Activated CD4-positive, alpha-beta T cell treated with anti-CD3 and anti-CD28 coated beads for 36 hours (primary cell): ENCODE data around the gene SEMA7A. TPM values are rescaled to one million over a fixed set of nuclear protein-coding genes. Genes with fewer than 3 reads are reported as not detected.

Source experiments
- ATAC-seq: fragments of 200-7000 bp; cut with Tn5 transposase; one replicate; pipeline ENCODE4 v1.10.0; 2021; ENCODE audit warnings: mild to moderate bottlenecking, moderate library complexity
- CTCF ChIA-PET: fragments of 350-600 bp; sonication (Branson Sonifier 250); formaldehyde crosslinking; loops from one replicate; lab custom pipeline; 2021; ENCODE audit warnings: antibody characterized with exemption; lab: Charles Lee
- POLR2A ChIA-PET: fragments of 350-600 bp; sonication (Branson Sonifier 250); formaldehyde crosslinking; loops from one replicate; lab custom pipeline; 2021; ENCODE audit warnings: antibody characterized with exemption, inconsistent platforms; lab: Charles Lee
- DNase-seq: peaks from one replicate; pipeline ENCODE4 v3.0.0-alpha.2; 2020
- H3K27ac Mint-ChIP-seq: one replicate; pipeline ENCODE4 v1.8.0; 2021; ENCODE audit warnings: mixed read lengths
- H3K27me3 Mint-ChIP-seq: one replicate; pipeline ENCODE4 v1.8.0; 2021; ENCODE audit warnings: mixed read lengths
- H3K36me3 Mint-ChIP-seq: one replicate; pipeline ENCODE4 v1.8.0; 2021; ENCODE audit warnings: low read depth, mixed read lengths
- H3K4me1 Mint-ChIP-seq: one replicate; pipeline ENCODE4 v1.8.0; 2021; ENCODE audit warnings: mixed read lengths
- H3K4me3 Mint-ChIP-seq: one replicate; pipeline ENCODE4 v1.8.0; 2021; ENCODE audit warnings: mild to moderate bottlenecking, moderate library complexity, mixed read lengths
- H3K9me3 Mint-ChIP-seq: one replicate; pipeline ENCODE4 v1.8.0; 2021; ENCODE audit warnings: low read depth, mixed read lengths
- intact Hi-C, 2 experiments: fragments of 100-400 bp; cut with DNase I in 1 of 2; cut with micrococcal nuclease in 1 of 2; formaldehyde crosslinking; loops; one replicate each; pipeline versions ENCODE4 v1.14.2 to v1.15.1; 2022 to 2024; cut with DNase I, micrococcal nuclease
- total RNA-seq, 2 experiments: library from RNA; stranded (reverse); gene quantifications; one replicate each; pipeline ENCODE4 v1.2.3, GENCODE V29; 2021

SEMA7A gene
- total RNA-seq, 2 experiments from 2014 or later = 57.3 to 57.7 TPM

GRCh38 chr15:74376825-74377581 is 56.8 kb downstream of the SEMA7A start:
- H3K27me3 Mint-ChIP-seq = no peaks in the 10 kb centered on the region
- H3K36me3 Mint-ChIP-seq = no peaks in the 10 kb centered on the region
- ChIA-PET CTCF (interaction anchor here (0.6 to 6.0 kb wide), 10 partner anchors 16 to 410 kb away, joined by 3 to 137 read pairs (median 5); partner anchors contain the start of gene SEMA7A), POLR2A (no interaction called here)
- H3K4me1 Mint-ChIP-seq = peaks cover 58% of the 10 kb centered on the region
- intact Hi-C loops = no loop called here
- H3K9me3 Mint-ChIP-seq = no peaks in the 10 kb centered on the region
- DNase-seq (no peak), ATAC-seq (no peak)
- no peak overlapping the region for H3K4me3 Mint-ChIP-seq
- no peak overlapping the region for H3K27ac Mint-ChIP-seq

- POLR2A ChIA-PET = no interaction called here
- no peaks in the 10 kb centered on the region for H3K27me3 Mint-ChIP-seq
- no peak overlapping the region for H3K27ac Mint-ChIP-seq
- intact Hi-C loops = no loop called here
- H3K36me3 Mint-ChIP-seq = no peaks in the 10 kb centered on the region
- H3K4me1 Mint-ChIP-seq = peaks cover 50% of the 10 kb centered on the region
- no peaks in the 10 kb centered on the region for H3K9me3 Mint-ChIP-seq
- H3K4me3 Mint-ChIP-seq = no peak overlapping the region
- DNase-seq (no peak), ATAC-seq (no peak)
- CTCF ChIA-PET = interaction anchor here (0.5 to 6.0 kb wide), 24 partner anchors 8 to 452 kb away, joined by 3 to 137 read pairs (median 4); partner anchors contain the start of gene SEMA7A
Observed at GRCh38 chr15:74376226-74376625, 57.5 kb downstream of the SEMA7A start.

- ChIA-PET CTCF (interaction anchor here (0.6 to 6.0 kb wide), 26 partner anchors 9 to 643 kb away, joined by 3 to 137 read pairs (median 4); partner anchors contain the start of gene SEMA7A), POLR2A (no interaction called here)
- DNase-seq (peak; percentile 93), ATAC-seq (peak; percentile 17)
- Mint-ChIP-seq H3K4me1 (peaks cover 41% of the 10 kb centered on the region), H3K9me3 (no peaks in the 10 kb centered on the region), H3K4me3 (peak overlapping the region; percentile 76), H3K27me3 (peaks cover 2% of the 10 kb centered on the region), H3K27ac (no peak overlapping the region), H3K36me3 (no peaks in the 10 kb centered on the region)
- intact Hi-C loops = loop anchor here (1.0 to 2.0 kb wide), 5 partner anchors 63 to 826 kb away; partner anchors contain the start of genes C15orf39 (in 1 of the 2) and CLK3 (in 1 of the 2)
Observed at GRCh38 chr15:74375303-74375693, 58.5 kb downstream of the SEMA7A start.

- ChIA-PET POLR2A (interaction anchor here (0.8 kb wide), 1 partner anchor 40 kb away, joined by 3 read pairs; no protein-coding TSS in a partner anchor), CTCF (interaction anchor here (0.5 to 6.0 kb wide), 30 partner anchors 10 to 642 kb away, joined by 3 to 137 read pairs (median 4); partner anchors contain the start of gene SEMA7A)
- DNase-seq (no peak), ATAC-seq (no peak)
- Mint-ChIP-seq H3K36me3 (no peaks in the 10 kb centered on the region), H3K27me3 (peaks cover 5% of the 10 kb centered on the region), H3K4me1 (peaks cover 39% of the 10 kb centered on the region), H3K27ac (no peak overlapping the region), H3K9me3 (no peaks in the 10 kb centered on the region), H3K4me3 (peak overlapping the region; percentile 76)
- intact Hi-C loops = loop anchor here (1.0 to 5.0 kb wide), 15 partner anchors 59 to 826 kb away; partner anchors contain the start of genes C15orf39 (in 1 of the 2), CLK3 (in 1 of the 2), COX5A (in 1 of the 2) and SEMA7A (in 1 of the 2)
Observed at GRCh38 chr15:74374648-74375302, 59.0 kb downstream of the SEMA7A start.

- ChIA-PET POLR2A (interaction anchor here (0.8 kb wide), 1 partner anchor 41 kb away, joined by 3 read pairs; no protein-coding TSS in a partner anchor), CTCF (interaction anchor here (0.5 to 6.0 kb wide), 31 partner anchors 10 to 411 kb away, joined by 3 to 137 read pairs (median 4); partner anchors contain the start of gene SEMA7A)
- Mint-ChIP-seq H3K27me3 (peaks cover 7% of the 10 kb centered on the region), H3K4me3 (peak overlapping the region; percentile 76), H3K9me3 (no peaks in the 10 kb centered on the region), H3K36me3 (no peaks in the 10 kb centered on the region), H3K4me1 (peaks cover 31% of the 10 kb centered on the region), H3K27ac (no peak overlapping the region)
- DNase-seq (peak; percentile 97), ATAC-seq (peak; percentile 84)
- intact Hi-C loops = loop anchor here (1.0 to 5.0 kb wide), 16 partner anchors 59 to 827 kb away; partner anchors contain the start of genes C15orf39 (in 1 of the 2), COX5A (in 1 of the 2), SEMA7A (in 1 of the 2) and UBL7 (in 1 of the 2)
Observed at GRCh38 chr15:74373731-74374647, 59.8 kb downstream of the SEMA7A start.

- no peak overlapping the region for H3K27ac Mint-ChIP-seq
- H3K27me3 Mint-ChIP-seq = peaks cover 14% of the 10 kb centered on the region
- peak overlapping the region; percentile 76 for H3K4me3 Mint-ChIP-seq
- ATAC-seq (no peak), DNase-seq (no peak)
- peaks cover 23% of the 10 kb centered on the region for H3K4me1 Mint-ChIP-seq
- ChIA-PET CTCF (interaction anchor here (0.7 to 6.0 kb wide), 18 partner anchors 9 to 260 kb away, joined by 3 to 137 read pairs (median 4); partner anchors contain the start of gene SEMA7A), POLR2A (no interaction called here)
- no peaks in the 10 kb centered on the region for H3K36me3 Mint-ChIP-seq
- intact Hi-C loops = loop anchor here (1.0 to 5.0 kb wide), 8 partner anchors 116 to 579 kb away; partner anchors contain the start of genes COX5A (in 1 of the 2) and ULK3 (in 1 of the 2)
- no peaks in the 10 kb centered on the region for H3K9me3 Mint-ChIP-seq
Observed at GRCh38 chr15:74373056-74373650, 60.6 kb downstream of the SEMA7A start.

- DNase-seq = no peak
- no peak overlapping the region for H3K4me3 Mint-ChIP-seq
- no peak overlapping the region for H3K27ac Mint-ChIP-seq
- H3K36me3 Mint-ChIP-seq = no peaks in the 10 kb centered on the region
- intact Hi-C loops = loop anchor here (5.0 kb wide), 5 partner anchors 397 to 582 kb away; partner anchors contain the start of genes COX5A (in 1 of the 2) and ULK3 (in 1 of the 2)
- no peak for ATAC-seq
- POLR2A ChIA-PET = no interaction called here
- peaks cover 24% of the 10 kb centered on the region for H3K27me3 Mint-ChIP-seq
- H3K9me3 Mint-ChIP-seq = no peaks in the 10 kb centered on the region
- peaks cover 15% of the 10 kb centered on the region for H3K4me1 Mint-ChIP-seq
- CTCF ChIA-PET = interaction anchor here (0.8 to 1.3 kb wide), 3 partner anchors 9 to 119 kb away, joined by 3 to 4 read pairs (median 3); no protein-coding TSS in a partner anchor
Observed at GRCh38 chr15:74370471-74370870, 63.3 kb downstream of the SEMA7A start.

GRCh38 chr15:74369756-74370155 is 64.0 kb downstream of the SEMA7A start:
- DNase-seq (no peak), ATAC-seq (no peak)
- Mint-ChIP-seq H3K27ac (no peak overlapping the region), H3K36me3 (no peaks in the 10 kb centered on the region), H3K27me3 (peaks cover 27% of the 10 kb centered on the region), H3K4me1 (peaks cover 11% of the 10 kb centered on the region), H3K9me3 (no peaks in the 10 kb centered on the region), H3K4me3 (no peak overlapping the region)
- CTCF ChIA-PET = interaction anchor here (0.6 to 1.5 kb wide), 4 partner anchors 69 to 400 kb away, joined by 3 to 5 read pairs (median 4); no protein-coding TSS in a partner anchor
- intact Hi-C loops = loop anchor here (5.0 kb wide), 5 partner anchors 398 to 583 kb away; partner anchors contain the start of genes COX5A (in 1 of the 2) and ULK3 (in 1 of the 2)
- POLR2A ChIA-PET = no interaction called here

- DNase-seq (no peak), ATAC-seq (no peak)
- peaks cover 6% of the 10 kb centered on the region for H3K4me1 Mint-ChIP-seq
- H3K36me3 Mint-ChIP-seq = no peaks in the 10 kb centered on the region
- ChIA-PET CTCF (interaction anchor here (0.6 to 1.5 kb wide), 4 partner anchors 70 to 400 kb away, joined by 3 to 5 read pairs (median 4); no protein-coding TSS in a partner anchor), POLR2A (no interaction called here)
- intact Hi-C loops = no loop called here
- no peak overlapping the region for H3K4me3 Mint-ChIP-seq
- H3K27ac Mint-ChIP-seq = no peak overlapping the region
- peaks cover 32% of the 10 kb centered on the region for H3K27me3 Mint-ChIP-seq
- no peaks in the 10 kb centered on the region for H3K9me3 Mint-ChIP-seq
Observed at GRCh38 chr15:74369084-74369745, 64.5 kb downstream of the SEMA7A start.
